CD4-positive, alpha-beta T cell treated with Interleukin-4 for 4 hours (primary cell): ENCODE measurements around the gene IFIT2.
"Not testable (repeated sequence)": the region's sequence is repeated elsewhere in the genome, so short reads cannot be mapped to it uniquely, and the experiment has no call there.

Experiments
- DNase-seq: peaks from one replicate; pipeline ENCODE4 v3.0.0-alpha.2; 2020

Gene IFIT2

GRCh38 chr10:89343089-89343767 lies 41.4 kb downstream of the IFIT2 start:
- no peak for DNase-seq

GRCh38 chr10:89344156-89344555 lies 42.3 kb downstream of the IFIT2 start:
- no peak for DNase-seq

GRCh38 chr10:89345367-89346000 lies 43.6 kb downstream of the IFIT2 start:
- no peak for DNase-seq

- no peak for DNase-seq
These were observed 44.8 kb downstream of the IFIT2 start for GRCh38 chr10:89346405-89347254.

- DNase-seq: no peak
These were observed 46.0 kb downstream of the IFIT2 start for GRCh38 chr10:89347701-89348457.

GRCh38 chr10:89348481-89348880 lies 46.6 kb downstream of the IFIT2 start:
- DNase-seq: no peak

GRCh38 chr10:89348975-89349374 lies 47.1 kb downstream of the IFIT2 start:
- no peak for DNase-seq

GRCh38 chr10:89350631-89351315 lies 48.9 kb downstream of the IFIT2 start:
- not testable (repeated sequence) for DNase-seq

- no peak for DNase-seq
These were observed 49.5 kb downstream of the IFIT2 start for GRCh38 chr10:89351412-89351779.

- DNase-seq: no peak
These were observed 50.1 kb downstream of the IFIT2 start for GRCh38 chr10:89351780-89352597.

GRCh38 chr10:89352802-89353201 lies 51.0 kb downstream of the IFIT2 start:
- no peak for DNase-seq

- DNase-seq: no peak
These were observed 53.6 kb downstream of the IFIT2 start for GRCh38 chr10:89355394-89355931.

GRCh38 chr10:89357096-89357495 lies 55.2 kb downstream of the IFIT2 start:
- no peak for DNase-seq

GRCh38 chr10:89357975-89358374 lies 56.1 kb downstream of the IFIT2 start:
- DNase-seq: no peak
